CD4-positive, alpha-beta memory T cell (primary cell): ENCODE measurements around the gene PRDM10. TPM values are rescaled to one million over a fixed set of nuclear protein-coding genes. Genes with fewer than 3 reads are reported as not detected.

ENCODE experiments used
- CTCF ChIA-PET: fragments of 350-600 bp; sonication (Branson Sonifier 250); formaldehyde crosslinking; loops from one replicate; lab custom pipeline; 2021; ENCODE audit warnings: inconsistent platforms; ENCODE audit not compliant: partially characterized antibody; lab: Charles Lee
- POLR2A ChIA-PET: fragments of 350-600 bp; sonication (Branson Sonifier 250); formaldehyde crosslinking; loops from one replicate; lab custom pipeline; 2021; ENCODE audit not compliant: partially characterized antibody; lab: Charles Lee
- DNase-seq, 5 donors: peaks; one replicate each; pipeline versions ENCODE4 v3.0.0 to v3.0.0-alpha.2; 2020 to 2022; ENCODE audit warnings: mixed read lengths in 1 of 5
- H3K27ac ChIP-seq: one replicate; pipeline ENCODE4 v1.7.0; 2013; ENCODE audit warnings: low read depth, low read length
- H3K27me3 ChIP-seq: 2 replicates; pipeline ENCODE4 v1.7.0; 2013; ENCODE audit warnings: mild to moderate bottlenecking, low read length, moderate library complexity; ENCODE audit not compliant: insufficient read depth
- H3K36me3 ChIP-seq: 2 replicates; pipeline ENCODE4 v1.7.0; 2013; ENCODE audit warnings: mild to moderate bottlenecking, low read length, moderate library complexity; ENCODE audit not compliant: insufficient read depth
- H3K4me1 ChIP-seq: 2 replicates; pipeline ENCODE4 v1.7.0; 2013; ENCODE audit warnings: mild to moderate bottlenecking, low read length, moderate library complexity; ENCODE audit not compliant: insufficient read depth
- H3K4me3 ChIP-seq, 2 donors: one replicate each; pipeline ENCODE4 v1.7.0; 2013; ENCODE audit warnings: low read length in 2 of 2, mild to moderate bottlenecking in 1 of 2
- H3K9me3 ChIP-seq, 2 donors: one replicate each; pipeline ENCODE4 v1.7.0; 2013; ENCODE audit warnings: low read length in 2 of 2, control low read depth in 1 of 2; ENCODE audit not compliant: control insufficient read depth in 1 of 2
- H3K27ac Mint-ChIP-seq, 7 donors: one replicate each; pipeline ENCODE4 v1.8.0; 2020 to 2021; ENCODE audit warnings: mixed read lengths in 7 of 7, mild to moderate bottlenecking in 6 of 7, inconsistent platforms in 3 of 7, moderate library complexity in 3 of 7
- H3K27me3 Mint-ChIP-seq, 2 donors: one replicate each; pipeline ENCODE4 v1.8.0; 2020 to 2021; ENCODE audit warnings: mixed read lengths in 2 of 2
- H3K36me3 Mint-ChIP-seq, 2 donors: one replicate each; pipeline ENCODE4 v1.8.0; 2020 to 2021; ENCODE audit warnings: mixed read lengths in 2 of 2, inconsistent platforms in 1 of 2, mild to moderate bottlenecking in 1 of 2
- H3K4me1 Mint-ChIP-seq, 4 donors: one replicate each; pipeline ENCODE4 v1.8.0; 2020 to 2021; ENCODE audit warnings: mixed read lengths in 4 of 4, mild to moderate bottlenecking in 1 of 4
- H3K4me3 Mint-ChIP-seq, 8 donors: one replicate each; pipeline ENCODE4 v1.8.0; 2020 to 2021; ENCODE audit warnings: mixed read lengths in 8 of 8, mild to moderate bottlenecking in 7 of 8, moderate library complexity in 6 of 8, inconsistent platforms in 3 of 8
- H3K9me3 Mint-ChIP-seq, 8 donors: one replicate each; pipeline ENCODE4 v1.8.0; 2020 to 2021; ENCODE audit warnings: mixed read lengths in 8 of 8, mild to moderate bottlenecking in 5 of 8, inconsistent platforms in 3 of 8, moderate library complexity in 1 of 8
- intact Hi-C: fragments of 100-400 bp; cut with micrococcal nuclease; formaldehyde crosslinking; loops from one replicate; pipeline ENCODE4 v1.15.1; 2023
- polyA plus RNA-seq, 2 donors: library from polyadenylated mRNA; unstranded; fragments of 300-500 nt; fragmentation: Illumina TruSeq; gene quantifications; one replicate each; pipeline ENCODE4 v1.2.3, GENCODE V29; 2021
- total RNA-seq, 2 experiments: library from RNA; stranded (reverse); gene quantifications; one replicate each; pipeline ENCODE4 v1.2.3, GENCODE V29; 2021

Gene PRDM10
- total and polyA plus RNA-seq, 4 experiments from 2014 or later = 1.3 to 13.0 (median 7.8) TPM

- Histone ChIP-seq H3K27ac (no peak overlapping the region), H3K36me3 (no peaks in the 10 kb centered on the region), H3K9me3 (no peaks in the 10 kb centered on the region), H3K4me3 (no peak overlapping the region), H3K4me1 (no peaks in the 10 kb centered on the region), H3K27me3 (no peaks in the 10 kb centered on the region)
- no peak for DNase-seq
- intact Hi-C loops = loop anchor here (5.0 kb wide), 1 partner anchor 189 kb away; no protein-coding TSS in a partner anchor
- Mint-ChIP-seq H3K27me3 (no peaks in the 10 kb centered on the region), H3K36me3 (peaks cover 44 to 57% of the 10 kb centered on the region in 2 donors), H3K9me3 (no peaks in the 10 kb centered on the region), H3K4me3 (no peak overlapping the region), H3K4me1 (no peaks in the 10 kb centered on the region), H3K27ac (no peak overlapping the region)
- CTCF ChIA-PET = interaction anchor here (0.7 kb wide), 1 partner anchor 184 kb away, joined by 3 read pairs; no protein-coding TSS in a partner anchor
- POLR2A ChIA-PET = no interaction called here
These were observed 59.6 kb downstream of the PRDM10 start for GRCh38 chr11:129943036-129943435.

GRCh38 chr11:129939510-129939909, 63.1 kb downstream of the PRDM10 start:
- no peak overlapping the region for H3K27ac Mint-ChIP-seq
- CTCF ChIA-PET = interaction anchor here (0.8 to 2.4 kb wide), 2 partner anchors 192 to 199 kb away, joined by 3 to 9 read pairs; no protein-coding TSS in a partner anchor
- intact Hi-C loops = no loop called here

GRCh38 chr11:129938764-129939163, 63.9 kb downstream of the PRDM10 start:
- Histone ChIP-seq H3K36me3 (no peaks in the 10 kb centered on the region), H3K4me3 (no peak overlapping the region), H3K9me3 (no peaks in the 10 kb centered on the region), H3K4me1 (no peaks in the 10 kb centered on the region), H3K27ac (no peak overlapping the region), H3K27me3 (no peaks in the 10 kb centered on the region)
- Mint-ChIP-seq H3K27ac (peak overlapping the region in 2 of 7 donors; percentile 2 to 7), H3K9me3 (no peaks in the 10 kb centered on the region), H3K4me1 (no peaks in the 10 kb centered on the region), H3K36me3 (peaks cover 39 to 45% of the 10 kb centered on the region in 2 donors), H3K4me3 (no peak overlapping the region), H3K27me3 (no peaks in the 10 kb centered on the region)
- intact Hi-C loops = no loop called here
- no peak for DNase-seq
- POLR2A ChIA-PET = no interaction called here
- CTCF ChIA-PET = interaction anchor here (2.4 kb wide), 1 partner anchor 193 kb away, joined by 9 read pairs; no protein-coding TSS in a partner anchor

More at GRCh38 chr11:129939510-129939909, 63.1 kb downstream of the PRDM10 start:
- no peaks in the 10 kb centered on the region for H3K36me3 ChIP-seq
- H3K4me3 Mint-ChIP-seq = no peak overlapping the region
- H3K27me3 Mint-ChIP-seq = no peaks in the 10 kb centered on the region
- no peak for DNase-seq
- no peaks in the 10 kb centered on the region for H3K4me1 Mint-ChIP-seq
- POLR2A ChIA-PET = no interaction called here
- H3K27me3 ChIP-seq = no peaks in the 10 kb centered on the region
- no peaks in the 10 kb centered on the region for H3K9me3 Mint-ChIP-seq
- no peaks in the 10 kb centered on the region for H3K4me1 ChIP-seq
- no peak overlapping the region for H3K4me3 ChIP-seq
- H3K9me3 ChIP-seq = no peaks in the 10 kb centered on the region
- peaks cover 33 to 41% of the 10 kb centered on the region in 2 donors for H3K36me3 Mint-ChIP-seq
- no peak overlapping the region for H3K27ac ChIP-seq

GRCh38 chr11:129937592-129938238, 64.9 kb downstream of the PRDM10 start:
- Mint-ChIP-seq H3K36me3 (peaks cover 41% of the 10 kb centered on the region in 2 donors), H3K27me3 (no peaks in the 10 kb centered on the region), H3K4me1 (no peaks in the 10 kb centered on the region), H3K9me3 (no peaks in the 10 kb centered on the region), H3K4me3 (no peak overlapping the region), H3K27ac (no peak overlapping the region)
- H3K27me3 ChIP-seq = no peaks in the 10 kb centered on the region
- H3K9me3 ChIP-seq = no peaks in the 10 kb centered on the region
- intact Hi-C loops = no loop called here
- no peaks in the 10 kb centered on the region for H3K4me1 ChIP-seq
- H3K4me3 ChIP-seq = no peak overlapping the region
- ChIA-PET POLR2A (no interaction called here), CTCF (no interaction called here)
- H3K36me3 ChIP-seq = no peaks in the 10 kb centered on the region
- DNase-seq = no peak
- H3K27ac ChIP-seq = no peak overlapping the region

- no peaks in the 10 kb centered on the region for H3K9me3 ChIP-seq
- no peak overlapping the region for H3K4me3 ChIP-seq
- H3K27ac ChIP-seq = no peak overlapping the region
- H3K27me3 Mint-ChIP-seq = no peaks in the 10 kb centered on the region
- peaks cover 4% of the 10 kb centered on the region for H3K36me3 ChIP-seq
- DNase-seq = no peak
- intact Hi-C loops = no loop called here
- no peaks in the 10 kb centered on the region for H3K4me1 Mint-ChIP-seq
- H3K27me3 ChIP-seq = no peaks in the 10 kb centered on the region
- H3K4me3 Mint-ChIP-seq = no peak overlapping the region
- POLR2A ChIA-PET = no interaction called here
- CTCF ChIA-PET = interaction anchor here (3.0 kb wide), 1 partner anchor 196 kb away, joined by 9 read pairs; no protein-coding TSS in a partner anchor
- H3K36me3 Mint-ChIP-seq = peaks cover 37 to 38% of the 10 kb centered on the region in 2 donors
- no peaks in the 10 kb centered on the region for H3K4me1 ChIP-seq
- peak overlapping the region in 1 of 7 donors; percentile 68 for H3K27ac Mint-ChIP-seq
- H3K9me3 Mint-ChIP-seq = no peaks in the 10 kb centered on the region
These were observed 66.9 kb downstream of the PRDM10 start for GRCh38 chr11:129935723-129936122.

- CTCF ChIA-PET = interaction anchor here (1.2 kb wide), 1 partner anchor 17 kb away, joined by 3 read pairs; no protein-coding TSS in a partner anchor
These were observed 68.7 kb downstream of the PRDM10 start for GRCh38 chr11:129933891-129934290.

GRCh38 chr11:129933262-129933661, 69.4 kb downstream of the PRDM10 start:
- Mint-ChIP-seq H3K4me3 (no peak overlapping the region), H3K9me3 (no peaks in the 10 kb centered on the region), H3K36me3 (peaks cover 49 to 53% of the 10 kb centered on the region in 2 donors), H3K4me1 (peaks cover 0 to 4% (median 0%) of the 10 kb centered on the region in 4 donors), H3K27ac (peak overlapping the region in 1 of 7 donors; percentile 49), H3K27me3 (no peaks in the 10 kb centered on the region)
- H3K27ac ChIP-seq = no peak overlapping the region
- no peaks in the 10 kb centered on the region for H3K4me1 ChIP-seq
- POLR2A ChIA-PET = no interaction called here
- DNase-seq = no peak
- no peak overlapping the region for H3K4me3 ChIP-seq
- intact Hi-C loops = no loop called here
- H3K27me3 ChIP-seq = no peaks in the 10 kb centered on the region
- CTCF ChIA-PET = interaction anchor here (8.8 kb wide), 1 partner anchor 197 kb away, joined by 120 read pairs; no protein-coding TSS in a partner anchor
- no peaks in the 10 kb centered on the region for H3K9me3 ChIP-seq
- H3K36me3 ChIP-seq = peaks cover 10% of the 10 kb centered on the region

More at GRCh38 chr11:129933891-129934290, 68.7 kb downstream of the PRDM10 start:
- H3K36me3 ChIP-seq = peaks cover 10% of the 10 kb centered on the region
- no peaks in the 10 kb centered on the region for H3K9me3 Mint-ChIP-seq
- no peak for DNase-seq
- intact Hi-C loops = no loop called here
- no peaks in the 10 kb centered on the region for H3K4me1 ChIP-seq
- H3K4me3 ChIP-seq = no peak overlapping the region
- H3K27ac Mint-ChIP-seq = peak overlapping the region in 1 of 7 donors; percentile 13
- H3K9me3 ChIP-seq = no peaks in the 10 kb centered on the region
- H3K4me1 Mint-ChIP-seq = peaks cover 0 to 1% (median 0%) of the 10 kb centered on the region in 4 donors
- H3K27me3 Mint-ChIP-seq = no peaks in the 10 kb centered on the region
- no peaks in the 10 kb centered on the region for H3K27me3 ChIP-seq
- POLR2A ChIA-PET = no interaction called here
- no peak overlapping the region for H3K27ac ChIP-seq
- peaks cover 49 to 50% of the 10 kb centered on the region in 2 donors for H3K36me3 Mint-ChIP-seq
- H3K4me3 Mint-ChIP-seq = no peak overlapping the region
